Ammon's horn (tissue), 1 donor: ENCODE measurements around the gene EEA1.

Source experiments
- DNase-seq: peaks from one replicate; pipeline ENCODE4 v3.0.0-alpha.2; 2016; ENCODE audit warnings: low spot score

The EEA1 gene

DNA sequence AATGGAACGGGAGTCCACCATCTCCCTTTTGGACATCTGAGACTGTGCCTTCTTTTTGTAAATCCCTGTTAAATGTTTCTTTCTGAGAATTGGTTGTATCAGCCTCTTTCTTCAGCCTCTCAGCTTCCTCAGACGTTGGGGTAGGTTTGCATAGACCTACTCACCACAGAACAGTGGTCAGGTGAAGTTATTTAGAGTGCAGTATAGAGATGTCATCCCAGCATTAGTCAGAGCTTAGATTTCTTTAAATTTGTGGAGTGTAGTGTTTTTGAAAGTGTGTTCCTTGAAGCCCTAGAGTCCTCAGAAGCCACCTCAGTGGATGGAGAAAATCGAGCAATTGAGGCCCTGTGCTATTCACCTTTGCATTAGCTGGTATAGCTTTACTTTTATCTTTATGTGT, 8.9 kb upstream of the EEA1 start:
- no peak for DNase-seq

- no peak for DNase-seq
These were observed 4.5 kb upstream of the EEA1 start for GRCh38 chr12:92933606-92934005.

- DNase-seq, result no peak
These were observed 1.3 kb upstream of the EEA1 start for GRCh38 chr12:92930421-92930820.

DNA sequence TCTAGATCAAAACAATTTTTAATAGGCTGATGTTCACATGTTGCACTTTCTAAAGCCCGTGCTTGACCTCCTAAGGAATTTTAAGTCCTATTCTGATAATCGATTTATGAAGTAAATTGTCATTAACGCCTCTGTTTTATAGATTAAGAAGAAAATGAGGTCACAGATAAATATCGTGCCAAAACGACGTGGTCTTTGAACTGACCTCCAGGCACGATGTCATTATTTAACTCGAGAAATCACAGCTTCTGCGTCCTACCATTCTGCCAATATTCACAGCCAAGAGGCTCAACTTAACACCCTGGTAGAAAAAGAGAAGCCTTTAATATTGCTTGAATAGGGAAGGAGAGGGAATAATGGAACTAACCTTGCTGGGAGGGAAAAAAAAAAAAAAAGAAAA, 888 bp upstream of the EEA1 start:
- DNase-seq, result peak; percentile 11

DNA sequence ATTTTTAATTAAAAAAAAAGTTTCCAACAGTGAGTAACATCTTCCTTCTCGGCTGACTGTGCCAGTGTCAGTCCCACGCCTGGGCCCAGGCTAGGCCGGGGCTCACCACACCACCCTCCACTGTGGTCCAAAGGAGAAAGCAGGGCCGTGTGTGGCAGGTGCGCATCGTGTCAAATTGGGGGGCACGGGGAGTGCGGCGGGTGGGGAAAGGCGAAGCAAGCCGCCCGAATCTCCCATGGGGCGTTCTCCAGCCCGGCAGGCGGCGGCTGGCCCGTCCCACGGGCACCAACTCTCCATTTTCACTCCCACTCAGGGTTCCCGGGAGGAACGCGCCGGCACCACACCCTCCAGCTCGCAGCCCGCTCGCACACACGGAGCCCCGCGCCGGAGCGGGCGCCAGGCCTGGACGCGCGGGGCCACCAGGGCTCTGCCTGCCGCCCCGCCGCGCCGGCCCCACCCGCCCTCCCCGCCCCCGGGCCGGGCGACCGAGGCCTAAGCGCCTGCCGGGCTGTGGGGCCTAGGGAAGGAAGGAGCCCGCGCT, 604 bp downstream of the EEA1 start:
- peak; percentile 25 for DNase-seq

- DNase-seq, result peak; percentile 8
These were observed 1.4 kb downstream of the EEA1 start for GRCh38 chr12:92927436-92928281.

DNA sequence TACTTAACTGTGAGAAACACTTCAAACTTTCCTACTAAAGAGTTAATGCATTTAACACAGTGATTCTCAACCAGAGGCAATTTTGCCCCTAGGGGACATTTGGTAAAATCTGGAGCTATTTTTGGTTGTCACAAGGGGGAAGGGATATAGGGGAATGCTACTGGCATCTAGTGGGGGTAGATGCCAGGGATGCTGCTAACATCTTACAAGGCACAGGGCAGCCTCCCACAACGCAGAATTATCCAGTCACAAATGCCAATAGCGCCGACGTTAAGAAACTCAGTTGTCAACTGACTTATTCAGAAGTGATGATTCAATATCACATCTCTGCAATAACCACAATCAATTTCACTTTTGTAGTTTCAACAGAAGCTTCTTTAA, 2.0 kb downstream of the EEA1 start:
- DNase-seq, result peak; percentile 53

DNA sequence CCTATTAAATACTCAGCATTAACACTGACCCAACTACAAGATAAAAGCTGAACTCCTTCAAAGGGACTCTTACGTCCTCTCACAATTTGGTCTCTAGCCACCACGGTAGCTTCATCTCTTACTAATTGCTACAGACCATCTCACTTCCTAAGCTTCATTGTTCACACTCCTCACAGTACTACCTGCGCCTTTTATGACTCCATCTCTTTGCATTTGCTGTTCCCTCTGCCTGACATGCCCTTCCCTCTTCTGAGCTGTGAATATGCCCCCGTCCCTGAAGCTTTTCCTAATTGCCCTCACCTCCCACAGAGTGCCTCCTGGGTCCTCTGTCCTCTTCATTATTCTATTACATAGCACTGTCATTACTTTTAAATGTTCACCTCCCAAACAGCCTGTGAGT, 2.5 kb downstream of the EEA1 start:
- DNase-seq, result no peak

GRCh38 chr12:92921877-92922276, 7.2 kb downstream of the EEA1 start:
- DNase-seq, result no peak

GRCh38 chr12:92915365-92915764, 13.7 kb downstream of the EEA1 start:
- DNase-seq, result no peak

GRCh38 chr12:92914170-92914569, 14.9 kb downstream of the EEA1 start:
- DNase-seq, result no peak

DNA sequence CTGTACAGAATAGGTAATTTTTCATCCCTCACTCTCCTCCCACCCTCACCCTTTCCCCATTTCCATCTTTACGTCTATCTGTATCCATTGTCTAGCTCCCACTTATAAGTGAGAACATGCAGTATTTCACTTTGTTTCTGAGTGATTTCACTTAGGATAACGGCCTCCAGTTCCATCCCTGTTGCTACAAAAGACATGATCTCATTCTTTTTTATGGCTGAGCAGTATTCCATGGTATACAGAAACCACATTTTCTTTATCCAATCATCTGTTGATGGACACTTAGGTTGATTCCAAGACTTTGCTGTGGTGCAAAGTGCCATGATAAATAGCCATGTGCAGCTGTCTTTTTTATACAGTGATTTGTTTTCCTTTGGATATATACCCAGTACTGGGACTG, 16.4 kb downstream of the EEA1 start:
- DNase-seq, result no peak

DNA sequence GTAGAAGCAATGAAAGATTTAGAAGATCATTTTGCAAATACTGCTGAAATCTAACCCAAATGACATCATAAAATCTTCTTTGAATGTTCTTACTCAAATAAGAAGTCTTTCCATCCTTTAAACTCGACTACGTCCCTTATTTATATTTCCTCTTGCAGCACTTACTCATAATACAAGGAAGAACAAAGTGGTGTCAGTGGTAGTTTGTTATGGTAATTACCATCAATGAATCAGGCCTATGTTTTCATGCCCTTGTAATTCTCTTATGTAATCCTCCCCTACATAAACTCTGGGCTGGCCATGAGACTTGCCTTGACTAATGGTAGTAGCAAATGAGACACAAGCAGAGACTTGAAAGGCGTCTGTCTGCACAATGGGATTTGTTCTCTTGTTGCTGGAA, 17.0 kb downstream of the EEA1 start:
- peak; percentile 17 for DNase-seq

GRCh38 chr12:92911339-92911738, 17.8 kb downstream of the EEA1 start:
- no peak for DNase-seq

DNA sequence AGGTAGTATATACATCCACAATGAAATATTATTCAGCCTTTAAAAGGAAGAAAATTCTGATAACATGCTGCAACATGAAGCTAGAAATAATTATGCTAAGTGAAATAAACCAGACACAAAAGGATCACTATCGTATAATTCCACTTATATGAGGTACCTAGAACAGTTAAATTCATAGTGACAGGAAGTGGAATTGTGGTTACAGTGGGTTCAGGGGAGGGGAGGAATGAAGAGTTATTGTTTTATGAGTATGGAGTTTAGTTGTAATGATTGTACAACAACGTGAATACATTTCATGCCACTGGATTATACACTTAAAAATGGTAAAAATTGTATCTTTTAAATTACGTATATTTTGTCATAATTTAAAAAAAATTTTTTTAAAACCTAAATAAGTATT, 21.0 kb downstream of the EEA1 start:
- no peak for DNase-seq

DNA sequence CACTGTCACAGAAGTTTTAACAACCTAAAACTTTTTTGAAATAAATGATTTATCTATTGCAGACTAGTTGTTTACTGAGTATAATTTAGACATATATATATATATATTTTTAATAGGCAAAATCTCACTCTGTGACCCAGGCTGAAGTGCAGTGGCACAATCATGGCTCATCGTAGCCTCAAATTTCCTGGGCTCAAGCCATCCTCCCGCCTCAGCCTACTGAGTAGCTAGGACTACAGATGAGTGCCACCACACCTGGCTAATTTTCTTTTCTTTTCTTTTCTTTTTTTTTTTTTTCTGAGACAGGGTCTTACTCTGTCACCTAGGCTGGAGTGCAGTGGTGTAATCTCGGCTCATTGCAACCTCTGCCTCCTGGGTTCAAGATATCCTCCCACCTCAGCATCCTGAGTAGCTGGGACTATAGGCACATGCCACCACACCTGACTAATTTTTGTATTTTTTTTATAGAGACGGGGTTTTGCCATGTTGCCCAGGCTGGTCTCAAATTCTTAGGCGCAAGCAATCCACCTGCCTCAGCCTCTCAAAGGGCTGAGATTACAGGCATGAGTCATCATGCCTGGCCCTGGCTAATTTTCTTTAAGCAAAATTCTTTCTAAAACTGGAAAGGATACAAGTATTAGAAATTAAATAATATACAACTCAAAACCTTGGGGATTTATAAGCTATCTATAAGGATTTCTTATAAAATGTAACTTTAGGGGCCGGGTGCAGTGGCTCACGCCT, 23.1 kb downstream of the EEA1 start:
- DNase-seq, result no peak

- no peak for DNase-seq
These were observed 23.8 kb downstream of the EEA1 start for GRCh38 chr12:92905258-92905810.

- no peak for DNase-seq
These were observed 28.2 kb downstream of the EEA1 start for GRCh38 chr12:92900941-92901340.

GRCh38 chr12:92899386-92900001, 29.6 kb downstream of the EEA1 start:
- peak; percentile 70 for DNase-seq

GRCh38 chr12:92898755-92899154, 30.3 kb downstream of the EEA1 start:
- no peak for DNase-seq

- no peak for DNase-seq
These were observed 31.3 kb downstream of the EEA1 start for GRCh38 chr12:92897844-92898243.

DNA sequence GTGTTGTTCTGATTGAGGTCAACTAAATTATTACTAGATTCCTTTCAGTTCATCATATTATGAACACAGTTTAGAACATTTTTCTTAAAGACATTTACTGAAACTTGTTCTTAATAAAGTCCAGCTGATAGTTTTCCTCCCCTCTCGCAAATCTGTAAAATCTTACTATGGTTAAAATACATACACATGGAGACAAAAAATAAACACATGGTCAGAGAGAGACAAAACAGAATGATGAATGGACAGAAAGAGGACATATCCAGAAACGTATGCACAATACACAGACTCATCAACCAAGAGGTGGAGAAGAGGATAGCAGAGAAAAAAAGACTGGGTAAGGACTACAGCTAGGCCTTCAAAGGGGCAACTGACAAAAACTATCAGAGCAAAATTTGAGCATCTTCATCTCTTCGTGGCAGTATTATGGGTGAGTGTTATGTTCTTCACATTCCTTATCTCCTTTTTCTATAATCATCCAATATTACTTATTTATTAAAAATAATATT, 38.4 kb downstream of the EEA1 start:
- no peak for DNase-seq
